CD14-positive monocyte (primary cell): ENCODE data around the gene ADAM30. TPM values are rescaled to one million over a fixed set of nuclear protein-coding genes. Genes with fewer than 3 reads are reported as not detected.
A peak's percentile ranks its signal among the peaks of the same experiment; 100 is the strongest.

Experiments used
- DNase-seq, 3 donors: peaks; one replicate each; pipeline ENCODE4 v3.0.0-alpha.2; 2011 to 2022
- H2AFZ ChIP-seq: 2 replicates; pipeline ENCODE4 v1.6.0; 2012; ENCODE audit warnings: mild to moderate bottlenecking, low read depth, low read length, inconsistent platforms; ENCODE audit not compliant: insufficient read depth, poor library complexity, severe bottlenecking
- H3K27ac ChIP-seq, 2 donors: 1 replicate in 1 of 2; 2 replicates in 1 of 2; pipeline ENCODE4 v1.5.1; 2012 to 2013; ENCODE audit warnings: low read length in 2 of 2, control low read depth in 1 of 2, inconsistent platforms in 1 of 2, low read depth in 1 of 2, mild to moderate bottlenecking in 1 of 2
- H3K27me3 ChIP-seq, 2 donors: one replicate each; pipeline versions ENCODE4 v1.6.0 to v1.6.1; 2011 to 2013; ENCODE audit warnings: low read length in 2 of 2; ENCODE audit not compliant: control insufficient read depth in 2 of 2, insufficient read depth in 2 of 2
- H3K36me3 ChIP-seq, 2 donors: replicated peaks in 1 of 2; 1 replicate in 1 of 2; 2 replicates in 1 of 2; pipeline versions ENCODE4 v1.5.1 to v1.6.1; 2012 to 2013; ENCODE audit warnings: low read length in 2 of 2, control low read depth in 1 of 2, inconsistent platforms in 1 of 2, mild to moderate bottlenecking in 1 of 2; ENCODE audit not compliant: insufficient read depth in 2 of 2, control insufficient read depth in 1 of 2
- H3K4me1 ChIP-seq, 2 donors: 1 replicate in 1 of 2; 2 replicates in 1 of 2; pipeline versions ENCODE4 v1.5.1 to v1.6.1; 2012 to 2013; ENCODE audit warnings: low read length in 2 of 2, control low read depth in 1 of 2, inconsistent platforms in 1 of 2, mild to moderate bottlenecking in 1 of 2, moderate library complexity in 1 of 2; ENCODE audit not compliant: insufficient read depth in 2 of 2, control insufficient read depth in 1 of 2
- H3K4me2 ChIP-seq: replicated peaks from 2 replicates; pipeline ENCODE3; 2012; ENCODE audit warnings: low read length, moderate library complexity, mild to moderate bottlenecking; ENCODE audit not compliant: poor library complexity, severe bottlenecking; ENCODE audit errors: extremely low read depth
- H3K4me3 ChIP-seq, 3 experiments: fragments of 200-600 bp in 1 of 3; sonication (generic) in 1 of 3; replicated peaks in 1 of 3; 1 replicate in 2 of 3; 2 replicates in 1 of 3; pipeline ENCODE4 v1.5.1; 2011 to 2013; ENCODE audit warnings: low read length in 3 of 3, mild to moderate bottlenecking in 3 of 3, control low read depth in 2 of 3, low read depth in 2 of 3, inconsistent platforms in 1 of 3, moderate library complexity in 1 of 3
- H3K79me2 ChIP-seq: 2 replicates; pipeline ENCODE4 v1.6.0; 2012; ENCODE audit warnings: mild to moderate bottlenecking, control low read depth, inconsistent platforms, low read length, moderate library complexity; ENCODE audit not compliant: insufficient read depth
- H3K9ac ChIP-seq: 2 replicates; pipeline ENCODE4 v1.6.0; 2017; ENCODE audit warnings: low read length, mild to moderate bottlenecking; ENCODE audit not compliant: insufficient read depth, poor library complexity, severe bottlenecking
- H3K9me3 ChIP-seq, 2 donors: replicated peaks in 1 of 2; 1 replicate in 1 of 2; 2 replicates in 1 of 2; pipeline versions ENCODE4 v1.5.1 to v1.6.1; 2012 to 2013; ENCODE audit warnings: low read length in 2 of 2, control low read depth in 1 of 2; ENCODE audit not compliant: control insufficient read depth in 1 of 2, insufficient read depth in 1 of 2
- H4K20me1 ChIP-seq: 2 replicates; pipeline ENCODE4 v1.6.0; 2012; ENCODE audit warnings: mild to moderate bottlenecking, low read length, control low read depth, moderate library complexity; ENCODE audit not compliant: insufficient read depth
- H3K27ac Mint-ChIP-seq, 7 donors: one replicate each; pipeline ENCODE4 v1.8.0; 2020; ENCODE audit warnings: mild to moderate bottlenecking in 7 of 7, mixed read lengths in 7 of 7, moderate library complexity in 6 of 7, inconsistent platforms in 2 of 7
- H3K27me3 Mint-ChIP-seq, 3 donors: one replicate each; pipeline ENCODE4 v1.8.0; 2021 to 2022; ENCODE audit warnings: low read depth in 3 of 3, mild to moderate bottlenecking in 3 of 3, mixed read lengths in 3 of 3, moderate library complexity in 3 of 3, inconsistent platforms in 1 of 3
- H3K36me3 Mint-ChIP-seq, 2 donors: one replicate each; pipeline ENCODE4 v1.8.0; 2020; ENCODE audit warnings: mixed read lengths in 2 of 2, inconsistent platforms in 1 of 2, mild to moderate bottlenecking in 1 of 2
- H3K4me1 Mint-ChIP-seq: one replicate; pipeline ENCODE4 v1.8.0; 2020; ENCODE audit warnings: mild to moderate bottlenecking, mixed read lengths
- H3K4me3 Mint-ChIP-seq, 2 donors: one replicate each; pipeline ENCODE4 v1.8.0; 2020; ENCODE audit warnings: mild to moderate bottlenecking in 2 of 2, mixed read lengths in 2 of 2, moderate library complexity in 1 of 2
- H3K9me3 Mint-ChIP-seq, 7 donors: one replicate each; pipeline ENCODE4 v1.8.0; 2020 to 2022; ENCODE audit warnings: mixed read lengths in 7 of 7, mild to moderate bottlenecking in 6 of 7, moderate library complexity in 6 of 7, inconsistent platforms in 2 of 7
- CTCF ChIP-seq: fragments of 200-600 bp; IDR thresholded peaks from one replicate; pipeline ENCODE4 v1.8.0; 2022; ENCODE audit warnings: antibody characterized with exemption, mild to moderate bottlenecking
- WGBS: methylation state at CpG from one replicate; pipeline ENCODE4 v1.1.5; 2013; ENCODE audit warnings: missing lambda C conversion rate; ENCODE audit not compliant: insufficient coverage; 5-methylcytosine and 5-hydroxymethylcytosine counted together
- intact Hi-C, 2 donors: fragments of 100-400 bp; cut with micrococcal nuclease; formaldehyde crosslinking; loops; one replicate each; pipeline versions ENCODE4 v1.15.0 to v1.15.1; 2023
- polyA plus RNA-seq, 3 donors: library from polyadenylated mRNA; depleted of rRNA in 1 of 3; unstranded in 2 of 3; stranded (reverse) in 1 of 3; fragments of 300-500 nt in 2 of 3; fragments of >200 nt in 1 of 3; fragmentation: Illumina TruSeq in 2 of 3; gene quantifications; 1 replicate in 2 of 3; 2 replicates in 1 of 3; pipeline ENCODE4 v1.2.3, GENCODE V29; 2012 to 2021

The ADAM30 gene
- polyA plus RNA-seq, 3 donors = not detected

GRCh38 chr1:119870917-119871596 is 25.3 kb downstream of the ADAM30 start:
- Mint-ChIP-seq H3K27ac (peak overlapping the region in 1 of 7 donors; percentile 70), H3K9me3 (no peaks in the 10 kb centered on the region), H3K4me1 (peaks cover 4% of the 10 kb centered on the region), H3K4me3 (peak overlapping the region; percentile 62 to 81), H3K36me3 (no peaks in the 10 kb centered on the region), H3K27me3 (peaks cover 1 to 4% (median 4%) of the 10 kb centered on the region in 3 donors)
- DNase-seq = peak; percentile 65 to 84 (median 75)
- H3K9me3 ChIP-seq = no peaks in the 10 kb centered on the region
- H3K4me1 ChIP-seq = peaks cover 4 to 5% of the 10 kb centered on the region in 2 donors
- no peaks in the 10 kb centered on the region for H3K36me3 ChIP-seq
- no peaks in the 10 kb centered on the region for H3K79me2 ChIP-seq
- 29% methylated on average over 12 of the region's 20 CpGs for WGBS
- no peak overlapping the region for H3K27ac ChIP-seq
- no peaks in the 10 kb centered on the region for H4K20me1 ChIP-seq
- H3K27me3 ChIP-seq = no peaks in the 10 kb centered on the region
- peak; percentile 99 for TF ChIP-seq CTCF
- H3K4me2 ChIP-seq = peak overlapping the region; percentile 60
- H3K4me3 ChIP-seq = peak overlapping the region in 1 of 3 experiments; percentile 55
- H3K9ac ChIP-seq = no peak overlapping the region
- peak overlapping the region; percentile 77 for H2AFZ ChIP-seq
- intact Hi-C loops = no loop called here

GRCh38 chr1:119869995-119870394 is 26.3 kb downstream of the ADAM30 start:
- Histone ChIP-seq H3K4me1 (peaks cover 4 to 5% of the 10 kb centered on the region in 2 donors), H3K79me2 (no peaks in the 10 kb centered on the region), H3K27me3 (no peaks in the 10 kb centered on the region), H4K20me1 (no peaks in the 10 kb centered on the region), H3K9ac (no peak overlapping the region), H3K4me3 (no peak overlapping the region), H3K36me3 (no peaks in the 10 kb centered on the region), H2AFZ (no peak overlapping the region), H3K4me2 (no peak overlapping the region), H3K27ac (no peak overlapping the region), H3K9me3 (no peaks in the 10 kb centered on the region)
- no CpG with 5 or more reads among the region's 1 CpG for whole genome bisulfite sequencing
- DNase-seq = no peak
- H3K9me3 Mint-ChIP-seq = no peaks in the 10 kb centered on the region
- intact Hi-C loops = no loop called here
- TF ChIP-seq CTCF = no peak
- no peak overlapping the region for H3K27ac Mint-ChIP-seq
- peaks cover 4% of the 10 kb centered on the region for H3K4me1 Mint-ChIP-seq
- H3K27me3 Mint-ChIP-seq = peaks cover 1 to 4% (median 4%) of the 10 kb centered on the region in 3 donors
- no peak overlapping the region for H3K4me3 Mint-ChIP-seq
- no peaks in the 10 kb centered on the region for H3K36me3 Mint-ChIP-seq
